Hematopoietic multipotent progenitor cell treated with erythropoietin and hydrocortisone succinate and interleukin-3 and kit ligand, for 8 days (in vitro differentiated cells): Measurements from ENCODE around the gene ADAMTSL5.
"Not testable (repeated sequence)": the region's sequence is repeated elsewhere in the genome, so short reads cannot be mapped to it uniquely, and the experiment has no call there.

Experiments used
- DNase-seq: peaks from one replicate; pipeline ENCODE4 v3.0.0-alpha.2; 2015

ADAMTSL5 gene

GRCh38 chr19:1512671-1513498 is at the start of gene ADAMTSL5:
TSS of gene ADAMTSL5 (minus strand) at chr19:1513019. CDS start at chr19:1510943, 2,076 bp downstream.
- peak; percentile 69 for DNase-seq

- DNase-seq, result no peak
Measured at GRCh38 chr19:1561236-1561842, 48.5 kb upstream of the ADAMTSL5 start.

- no peak for DNase-seq
Measured at GRCh38 chr19:1560286-1560882, 47.6 kb upstream of the ADAMTSL5 start.

GRCh38 chr19:1558552-1558951 is 45.7 kb upstream of the ADAMTSL5 start:
- no peak for DNase-seq

GRCh38 chr19:1556390-1557070 is 43.7 kb upstream of the ADAMTSL5 start:
- DNase-seq, result no peak

- no peak for DNase-seq
Measured at GRCh38 chr19:1555487-1556389, 42.9 kb upstream of the ADAMTSL5 start.

GRCh38 chr19:1554968-1555367 is 42.1 kb upstream of the ADAMTSL5 start:
- DNase-seq, result no peak

GRCh38 chr19:1553415-1553814 is 40.6 kb upstream of the ADAMTSL5 start:
- no peak for DNase-seq

- no peak for DNase-seq
Measured at GRCh38 chr19:1551068-1552040, 38.5 kb upstream of the ADAMTSL5 start.

- DNase-seq, result no peak
Measured at GRCh38 chr19:1549332-1549945, 36.6 kb upstream of the ADAMTSL5 start.

- DNase-seq, result no peak
Measured at GRCh38 chr19:1540365-1540925, 27.6 kb upstream of the ADAMTSL5 start.

- not testable (repeated sequence) for DNase-seq
Measured at GRCh38 chr19:1539749-1540148, 26.9 kb upstream of the ADAMTSL5 start.

- DNase-seq, result no peak
Measured at GRCh38 chr19:1538978-1539377, 26.2 kb upstream of the ADAMTSL5 start.

- DNase-seq, result not testable (repeated sequence)
Measured at GRCh38 chr19:1535699-1536098, 22.9 kb upstream of the ADAMTSL5 start.

GRCh38 chr19:1534972-1535371 is 22.2 kb upstream of the ADAMTSL5 start:
- no peak for DNase-seq

GRCh38 chr19:1533510-1534150 is 20.8 kb upstream of the ADAMTSL5 start:
- DNase-seq, result no peak

- DNase-seq, result no peak
Measured at GRCh38 chr19:1532003-1532402, 19.2 kb upstream of the ADAMTSL5 start.

GRCh38 chr19:1531587-1531986 is 18.8 kb upstream of the ADAMTSL5 start:
- no peak for DNase-seq

- not testable (repeated sequence) for DNase-seq
Measured at GRCh38 chr19:1530856-1531255, 18.0 kb upstream of the ADAMTSL5 start.

- no peak for DNase-seq
Measured at GRCh38 chr19:1529430-1529816, 16.6 kb upstream of the ADAMTSL5 start.
